HEK293 (cell line): ENCODE data around the gene SNX15.

Experiments
- CTCF ChIA-PET: fragments of 350-600 bp; formaldehyde crosslinking; extraction: SDS; loops from one replicate; lab custom pipeline; 2021; ENCODE audit warnings: antibody characterized with exemption; lab: Yijun Ruan, JAX
- POLR2A ChIA-PET: fragments of 300-600 bp; formaldehyde crosslinking; extraction: SDS; loops from one replicate; lab custom pipeline; 2020; ENCODE audit warnings: antibody characterized with exemption, inconsistent platforms; lab: Yijun Ruan, JAX
- H3K27ac ChIP-seq: fragments of 200-500 bp; sonication (Bioruptor generic); 2 replicates; pipeline ENCODE4 v1.5.1; 2014; ENCODE audit warnings: low read depth, low read length, control low read depth, inconsistent platforms; ENCODE audit errors: extremely low read depth
- H3K36me3 ChIP-seq, 2 experiments: fragments of 200-500 bp in 1 of 2; sonication (Bioruptor generic) in 1 of 2; 1 replicate in 1 of 2; 2 replicates in 1 of 2; pipeline ENCODE4 v1.5.1; 2014 to 2017; ENCODE audit warnings: inconsistent platforms in 2 of 2, low read length in 2 of 2; ENCODE audit not compliant: control insufficient read depth in 2 of 2, insufficient read depth in 1 of 2
- H3K4me1 ChIP-seq: fragments of 200-500 bp; sonication (Bioruptor generic); 2 replicates; pipeline ENCODE4 v1.5.1; 2014; ENCODE audit warnings: mild to moderate bottlenecking, low read length, inconsistent platforms; ENCODE audit not compliant: control insufficient read depth, insufficient read depth
- H3K4me3 ChIP-seq: 2 replicates; pipeline ENCODE4 v1.5.1; 2011; ENCODE audit warnings: low read depth, mild to moderate bottlenecking, control low read depth, low read length, moderate library complexity
- H3K9me3 ChIP-seq: fragments of 200-500 bp; sonication (Bioruptor generic); 2 replicates; pipeline ENCODE4 v1.5.1; 2014; ENCODE audit warnings: low read depth, low read length, inconsistent platforms; ENCODE audit not compliant: control insufficient read depth, insufficient read depth
- FEZF1 ChIP-seq: fragments of 450-650 bp; formaldehyde crosslinking; IDR thresholded peaks from 2 replicates; pipeline ENCODE4 v1.5.1; 2016; ENCODE audit warnings: missing biosample characterization, missing genetic modification characterization
- KLF7 ChIP-seq: fragments of 450-650 bp; formaldehyde crosslinking; IDR thresholded peaks from 2 replicates; pipeline ENCODE4 v1.5.1; 2016; ENCODE audit warnings: missing biosample characterization, missing genetic modification characterization, borderline replicate concordance
- OSR2 ChIP-seq: fragments of 450-650 bp; formaldehyde crosslinking; IDR thresholded peaks from 2 replicates; pipeline ENCODE4 v1.5.1; 2016; ENCODE audit warnings: missing biosample characterization, missing genetic modification characterization
- REPIN1 ChIP-seq: fragments of 450-650 bp; formaldehyde crosslinking; IDR thresholded peaks from 2 replicates; pipeline ENCODE4 v1.5.1; 2017; ENCODE audit warnings: missing biosample characterization, missing genetic modification characterization, low read depth
- SCRT2 ChIP-seq: fragments of 450-650 bp; formaldehyde crosslinking; IDR thresholded peaks from 2 replicates; pipeline ENCODE4 v1.5.1; 2016; ENCODE audit warnings: missing biosample characterization, missing genetic modification characterization
- WT1 ChIP-seq: fragments of 450-650 bp; formaldehyde crosslinking; IDR thresholded peaks from 2 replicates; pipeline ENCODE4 v1.5.1; 2016; ENCODE audit warnings: missing biosample characterization, missing genetic modification characterization
- YY2 ChIP-seq: fragments of 450-650 bp; formaldehyde crosslinking; IDR thresholded peaks from 2 replicates; pipeline ENCODE4 v1.5.1; 2016; ENCODE audit warnings: missing biosample characterization, missing genetic modification characterization
- ZBTB20 ChIP-seq: fragments of 450-650 bp; formaldehyde crosslinking; IDR thresholded peaks from 2 replicates; pipeline ENCODE4 v1.5.1; 2016; ENCODE audit warnings: missing biosample characterization, missing genetic modification characterization
- ZNF169 ChIP-seq: fragments of 450-650 bp; formaldehyde crosslinking; IDR thresholded peaks from 2 replicates; pipeline ENCODE4 v1.5.1; 2016; ENCODE audit warnings: missing biosample characterization, missing genetic modification characterization
- ZNF184 ChIP-seq: fragments of 450-650 bp; IDR thresholded peaks from 2 replicates; pipeline ENCODE4 v1.5.1; 2018; ENCODE audit warnings: missing biosample characterization, mild to moderate bottlenecking, missing genetic modification characterization
- ZNF266 ChIP-seq: fragments of 450-650 bp; formaldehyde crosslinking; IDR thresholded peaks from 2 replicates; pipeline ENCODE4 v1.5.1; 2016; ENCODE audit warnings: missing biosample characterization, missing genetic modification characterization, low read depth
- ZNF324 ChIP-seq: fragments of 450-650 bp; formaldehyde crosslinking; IDR thresholded peaks from 2 replicates; pipeline ENCODE4 v1.5.1; 2016; ENCODE audit warnings: missing biosample characterization, missing genetic modification characterization
- ZNF404 ChIP-seq: fragments of 450-650 bp; formaldehyde crosslinking; IDR thresholded peaks from 2 replicates; pipeline ENCODE4 v1.5.1; 2017; ENCODE audit warnings: missing biosample characterization, missing genetic modification characterization
- ZNF416 ChIP-seq: fragments of 450-650 bp; formaldehyde crosslinking; IDR thresholded peaks from 2 replicates; pipeline ENCODE4 v1.5.1; 2016; ENCODE audit warnings: missing biosample characterization, missing genetic modification characterization
- ZNF692 ChIP-seq: fragments of 450-650 bp; formaldehyde crosslinking; IDR thresholded peaks from 2 replicates; pipeline ENCODE4 v1.5.1; 2016; ENCODE audit warnings: missing biosample characterization, missing genetic modification characterization
- ZNF747 ChIP-seq: fragments of 450-650 bp; formaldehyde crosslinking; IDR thresholded peaks from 2 replicates; pipeline ENCODE4 v1.5.1; 2016; ENCODE audit warnings: missing biosample characterization, missing genetic modification characterization
- TF ChIP-seq, protein P1 (sequence below): fragments of 450-650 bp; formaldehyde crosslinking; IDR thresholded peaks from 2 replicates; pipeline ENCODE4 v1.5.1; 2017; ENCODE audit warnings: missing biosample characterization, missing genetic modification characterization
- TF ChIP-seq, protein P2 (sequence below): fragments of 450-650 bp; formaldehyde crosslinking; IDR thresholded peaks from 2 replicates; pipeline ENCODE4 v1.5.1; 2016; ENCODE audit warnings: missing biosample characterization, missing genetic modification characterization, borderline replicate concordance

SNX15 gene

DNA sequence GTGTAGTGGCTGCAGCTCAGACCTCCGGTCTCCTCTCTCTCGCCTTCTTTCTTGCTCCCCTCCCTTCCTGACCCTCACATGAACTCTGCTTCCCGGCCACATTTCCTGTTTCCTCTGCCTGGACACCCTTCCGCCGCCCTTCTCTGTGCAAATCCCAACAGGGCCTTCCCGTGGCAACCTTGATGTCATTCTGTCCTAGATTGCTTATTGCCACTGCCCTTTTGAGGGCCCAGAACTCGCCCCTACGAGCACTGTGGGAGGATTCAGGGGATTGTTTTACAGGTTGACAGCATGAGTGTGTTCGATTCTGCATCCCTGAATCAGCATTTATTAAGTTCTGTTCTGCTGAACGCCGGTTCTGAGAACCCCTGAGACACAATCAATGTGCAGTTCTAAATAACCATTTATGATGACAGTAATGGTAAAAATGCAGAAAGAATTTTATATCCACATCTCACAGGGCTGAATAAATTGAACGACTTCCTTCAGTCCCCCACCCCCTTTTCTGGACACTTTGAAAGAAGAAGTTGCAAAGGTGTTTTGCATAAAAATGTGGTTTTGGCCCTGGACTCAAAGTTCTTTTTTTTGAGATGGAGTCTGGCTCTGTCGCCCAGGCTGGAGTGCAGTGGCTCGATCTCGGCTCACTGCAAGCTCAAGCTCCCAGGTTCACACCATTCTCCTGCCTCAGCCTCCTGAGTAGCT, 36.9 kb upstream of the SNX15 start:
- Histone ChIP-seq H3K27ac (no peak overlapping the region), H3K4me1 (no peaks in the 10 kb centered on the region), H3K4me3 (no peak overlapping the region), H3K36me3 (no peaks in the 10 kb centered on the region), H3K9me3 (no peaks in the 10 kb centered on the region)
- CTCF ChIA-PET, result no interaction called here
- TF ChIP-seq, protein P1, sequence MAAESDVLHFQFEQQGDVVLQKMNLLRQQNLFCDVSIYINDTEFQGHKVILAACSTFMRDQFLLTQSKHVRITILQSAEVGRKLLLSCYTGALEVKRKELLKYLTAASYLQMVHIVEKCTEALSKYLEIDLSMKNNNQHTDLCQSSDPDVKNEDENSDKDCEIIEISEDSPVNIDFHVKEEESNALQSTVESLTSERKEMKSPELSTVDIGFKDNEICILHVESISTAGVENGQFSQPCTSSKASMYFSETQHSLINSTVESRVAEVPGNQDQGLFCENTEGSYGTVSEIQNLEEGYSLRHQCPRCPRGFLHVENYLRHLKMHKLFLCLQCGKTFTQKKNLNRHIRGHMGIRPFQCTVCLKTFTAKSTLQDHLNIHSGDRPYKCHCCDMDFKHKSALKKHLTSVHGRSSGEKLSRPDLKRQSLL (tag by site-specific recombination), result 0 out of 2 replicates have a peak, but pooled peaks have one; percentile 39
- TF ChIP-seq KLF7 (tag by site-specific recombination), result no peak
- POLR2A ChIA-PET, result no interaction called here

DNA sequence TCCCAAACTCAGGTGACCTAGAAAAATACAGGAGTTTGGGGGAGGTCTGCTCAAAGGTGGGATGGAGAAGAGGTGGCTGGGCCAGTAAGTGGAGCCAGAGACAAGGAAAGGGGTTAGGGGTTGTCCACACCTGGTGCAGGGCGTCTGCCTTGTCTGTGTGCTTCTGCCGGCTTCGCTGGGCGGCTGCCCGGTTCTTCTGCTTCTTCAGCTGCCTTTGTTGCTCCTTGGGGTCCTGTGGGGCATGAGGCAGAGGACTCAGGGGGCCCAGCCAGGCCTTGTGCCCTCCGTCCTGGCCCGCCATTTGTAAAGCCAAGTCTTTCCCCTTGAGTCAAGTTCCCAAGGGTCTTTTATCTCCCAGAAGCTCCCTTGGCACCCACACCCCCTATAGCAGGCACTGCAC, 32.9 kb upstream of the SNX15 start:
- Histone ChIP-seq H3K36me3 (no peaks in the 10 kb centered on the region), H3K9me3 (no peaks in the 10 kb centered on the region), H3K4me3 (no peak overlapping the region), H3K4me1 (no peaks in the 10 kb centered on the region), H3K27ac (no peak overlapping the region)
- ChIA-PET CTCF (no interaction called here), POLR2A (no interaction called here)
- TF ChIP-seq WT1 (tag by site-specific recombination) (no peak), ZNF692 (no peak), YY2 (tag by site-specific recombination) (no peak), ZNF266 (tag by site-specific recombination) (no peak), ZNF169 (tag by site-specific recombination) (no peak), OSR2 (tag by site-specific recombination) (no peak), ZNF416 (tag by site-specific recombination) (no peak), SCRT2 (no peak), ZNF324 (tag by site-specific recombination) (no peak), ZNF747 (tag by site-specific recombination) (no peak), ZNF184 (tag by site-specific recombination) (no peak), FEZF1 (tag by site-specific recombination) (no peak), KLF7 (tag by site-specific recombination) (no peak), REPIN1 (no peak), ZNF404 (tag by site-specific recombination) (no peak), ZBTB20 (tag by site-specific recombination) (no peak)
- TF ChIP-seq, protein P2, sequence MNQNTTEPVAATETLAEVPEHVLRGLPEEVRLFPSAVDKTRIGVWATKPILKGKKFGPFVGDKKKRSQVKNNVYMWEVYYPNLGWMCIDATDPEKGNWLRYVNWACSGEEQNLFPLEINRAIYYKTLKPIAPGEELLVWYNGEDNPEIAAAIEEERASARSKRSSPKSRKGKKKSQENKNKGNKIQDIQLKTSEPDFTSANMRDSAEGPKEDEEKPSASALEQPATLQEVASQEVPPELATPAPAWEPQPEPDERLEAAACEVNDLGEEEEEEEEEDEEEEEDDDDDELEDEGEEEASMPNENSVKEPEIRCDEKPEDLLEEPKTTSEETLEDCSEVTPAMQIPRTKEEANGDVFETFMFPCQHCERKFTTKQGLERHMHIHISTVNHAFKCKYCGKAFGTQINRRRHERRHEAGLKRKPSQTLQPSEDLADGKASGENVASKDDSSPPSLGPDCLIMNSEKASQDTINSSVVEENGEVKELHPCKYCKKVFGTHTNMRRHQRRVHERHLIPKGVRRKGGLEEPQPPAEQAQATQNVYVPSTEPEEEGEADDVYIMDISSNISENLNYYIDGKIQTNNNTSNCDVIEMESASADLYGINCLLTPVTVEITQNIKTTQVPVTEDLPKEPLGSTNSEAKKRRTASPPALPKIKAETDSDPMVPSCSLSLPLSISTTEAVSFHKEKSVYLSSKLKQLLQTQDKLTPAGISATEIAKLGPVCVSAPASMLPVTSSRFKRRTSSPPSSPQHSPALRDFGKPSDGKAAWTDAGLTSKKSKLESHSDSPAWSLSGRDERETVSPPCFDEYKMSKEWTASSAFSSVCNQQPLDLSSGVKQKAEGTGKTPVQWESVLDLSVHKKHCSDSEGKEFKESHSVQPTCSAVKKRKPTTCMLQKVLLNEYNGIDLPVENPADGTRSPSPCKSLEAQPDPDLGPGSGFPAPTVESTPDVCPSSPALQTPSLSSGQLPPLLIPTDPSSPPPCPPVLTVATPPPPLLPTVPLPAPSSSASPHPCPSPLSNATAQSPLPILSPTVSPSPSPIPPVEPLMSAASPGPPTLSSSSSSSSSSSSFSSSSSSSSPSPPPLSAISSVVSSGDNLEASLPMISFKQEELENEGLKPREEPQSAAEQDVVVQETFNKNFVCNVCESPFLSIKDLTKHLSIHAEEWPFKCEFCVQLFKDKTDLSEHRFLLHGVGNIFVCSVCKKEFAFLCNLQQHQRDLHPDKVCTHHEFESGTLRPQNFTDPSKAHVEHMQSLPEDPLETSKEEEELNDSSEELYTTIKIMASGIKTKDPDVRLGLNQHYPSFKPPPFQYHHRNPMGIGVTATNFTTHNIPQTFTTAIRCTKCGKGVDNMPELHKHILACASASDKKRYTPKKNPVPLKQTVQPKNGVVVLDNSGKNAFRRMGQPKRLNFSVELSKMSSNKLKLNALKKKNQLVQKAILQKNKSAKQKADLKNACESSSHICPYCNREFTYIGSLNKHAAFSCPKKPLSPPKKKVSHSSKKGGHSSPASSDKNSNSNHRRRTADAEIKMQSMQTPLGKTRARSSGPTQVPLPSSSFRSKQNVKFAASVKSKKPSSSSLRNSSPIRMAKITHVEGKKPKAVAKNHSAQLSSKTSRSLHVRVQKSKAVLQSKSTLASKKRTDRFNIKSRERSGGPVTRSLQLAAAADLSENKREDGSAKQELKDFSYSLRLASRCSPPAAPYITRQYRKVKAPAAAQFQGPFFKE (tag by site-specific recombination), result no peak
